K562 (cell line): ENCODE data around the gene DHDH. TPM values are rescaled to one million over a fixed set of nuclear protein-coding genes. Genes with fewer than 3 reads are reported as not detected.

Source experiments
- CCNT2 ChIP-seq: IDR thresholded peaks from 2 replicates; pipeline ENCODE4 v1.6.1; 2011; ENCODE audit warnings: borderline replicate concordance, low read depth, mild to moderate bottlenecking, moderate library complexity, mixed read lengths, low read length; ENCODE audit not compliant: insufficient read length; ENCODE audit errors: extremely low read depth
- CEBPB ChIP-seq: fragments of 450-650 bp; IDR thresholded peaks from 2 replicates; pipeline ENCODE4 v1.6.1; 2016; ENCODE audit warnings: missing genetic modification characterization, missing compliant biosample characterization
- CREM ChIP-seq: IDR thresholded peaks from 2 replicates; pipeline ENCODE4 v1.6.1; 2014; ENCODE audit warnings: antibody characterized with exemption, low read depth
- HCFC1 ChIP-seq: IDR thresholded peaks from 2 replicates; pipeline ENCODE4 v1.6.1; 2012; ENCODE audit warnings: low read depth, low read length, improper control_type of control experiment
- IFI16 ChIP-seq: fragments of 250-450 bp; sonication (Bioruptor Pico); IDR thresholded peaks from 2 replicates; pipeline ENCODE4 v2.1.2; 2022; ENCODE audit warnings: mild to moderate bottlenecking, inconsistent platforms
- KDM5B ChIP-seq: fragments of 200-600 bp; sonication (generic); IDR thresholded peaks from 2 replicates; pipeline ENCODE4 v1.6.1; 2012; ENCODE audit warnings: low read depth, mild to moderate bottlenecking, moderate library complexity, low read length, control low read depth, inconsistent platforms; ENCODE audit not compliant: insufficient replicate concordance
- KLF1 ChIP-seq: fragments of 450-650 bp; IDR thresholded peaks from 2 replicates; pipeline ENCODE4 v1.6.1; 2016; ENCODE audit warnings: missing genetic modification characterization, missing compliant biosample characterization
- KLF6 ChIP-seq: fragments of 250-450 bp; sonication (Bioruptor Pico); IDR thresholded peaks from 2 replicates; pipeline ENCODE4 v1.4.0; 2020; ENCODE audit warnings: mild to moderate bottlenecking, moderate library complexity, borderline replicate concordance
- LARP7 ChIP-seq: fragments of 450-650 bp; IDR thresholded peaks from 2 replicates; pipeline ENCODE4 v1.6.1; 2016
- NBN ChIP-seq: fragments of 450-650 bp; IDR thresholded peaks from 2 replicates; pipeline ENCODE4 v1.6.1; 2016; ENCODE audit warnings: low read depth, mild to moderate bottlenecking
- PCBP1 ChIP-seq: fragments of 200-400 bp; formaldehyde crosslinking; IDR thresholded peaks from 2 replicates; pipeline ENCODE4 v1.6.1; 2018; ENCODE audit warnings: mild to moderate bottlenecking, low read depth, low read length; ENCODE audit not compliant: poor library complexity, severe bottlenecking
- PHTF2 ChIP-seq: fragments of 250-450 bp; sonication (Bioruptor Pico); IDR thresholded peaks from 2 replicates; pipeline ENCODE4 v1.5.0; 2021; ENCODE audit warnings: mild to moderate bottlenecking
- RHOXF2B ChIP-seq: fragments of 250-450 bp; sonication (Bioruptor Pico); conservative IDR thresholded peaks from 2 replicates; pipeline ENCODE4 v1.5.1; 2021
- SMAD3 ChIP-seq: fragments of 450-650 bp; formaldehyde crosslinking; conservative IDR thresholded peaks from 2 replicates; pipeline ENCODE4 v1.4.0; 2020; ENCODE audit warnings: mild to moderate bottlenecking
- SREBF2 ChIP-seq: sonication (generic); formaldehyde crosslinking; IDR thresholded peaks from 2 replicates; pipeline ENCODE4 v1.4.0; 2020; ENCODE audit warnings: mild to moderate bottlenecking, missing genetic modification reagents
- TBL1XR1 ChIP-seq, 2 experiments: IDR thresholded peaks; 2 replicates each; pipeline ENCODE4 v1.6.1; 2012; ENCODE audit warnings: improper control_type of control experiment in 2 of 2, low read length in 2 of 2, mild to moderate bottlenecking in 1 of 2
- TRIM25 ChIP-seq: fragments of 450-650 bp; IDR thresholded peaks from 2 replicates; pipeline ENCODE4 v1.7.0; 2016; ENCODE audit warnings: borderline replicate concordance
- XRCC3 ChIP-seq: fragments of 450-650 bp; IDR thresholded peaks from 2 replicates; pipeline ENCODE4 v1.6.1; 2017; ENCODE audit warnings: mild to moderate bottlenecking, moderate library complexity
- ZNF143 ChIP-seq: sonication (generic); formaldehyde crosslinking; IDR thresholded peaks from 2 replicates; pipeline ENCODE4 v1.9.0; 2022; ENCODE audit warnings: mild to moderate bottlenecking, missing genetic modification reagents
- ZNF217 ChIP-seq: sonication (generic); formaldehyde crosslinking; IDR thresholded peaks from 2 replicates; pipeline ENCODE4 v1.8.0; 2022; ENCODE audit warnings: mild to moderate bottlenecking, missing genetic modification reagents
- ZNF780A ChIP-seq: fragments of 250-450 bp; sonication (Bioruptor Pico); IDR thresholded peaks from 2 replicates; pipeline ENCODE4 v1.5.0; 2021; ENCODE audit warnings: mild to moderate bottlenecking
- polyA plus RNA-seq, 8 experiments: library from polyadenylated mRNA; depleted of rRNA in 4 of 8; stranded (reverse) in 5 of 8; unstranded in 3 of 8; fragments of >200 nt; fragmentation: Nextera tagmentation in 2 of 8; fragmentation: Illumina TruSeq in 1 of 8; extraction: Ambion mirVana in 2 of 8; extraction: Trizol in 1 of 8; gene quantifications; 2 replicates each; pipeline versions ENCODE4 v1.2.1 to v1.2.3, GENCODE V29; 2011 to 2014; ENCODE audit warnings: inconsistent platforms in 1 of 8, missing spikeins in 1 of 8
- total RNA-seq, 7 experiments: library from RNA; depleted of rRNA in 6 of 7; stranded (reverse); fragments of >200 nt in 6 of 7; fragmentation: Illumina TruSeq in 2 of 7; extraction: Trizol in 2 of 7; gene quantifications; 2 replicates each; pipeline versions ENCODE4 v1.2.1 to v1.2.3, GENCODE V29; 2011 to 2021; ENCODE audit warnings: low replicate concordance in 1 of 7
- TF ChIP-seq, protein P1 (sequence below): sonication (generic); formaldehyde crosslinking; IDR thresholded peaks from 2 replicates; pipeline ENCODE4 v1.8.0; 2022; ENCODE audit warnings: mild to moderate bottlenecking, missing genetic modification reagents

DHDH gene
- total and polyA plus RNA-seq, 9 of the 15 experiments (the other 6 are each of a cell fraction or from before 2014, with no cell fraction given) = 0.37 to 1.9 (median 0.87) TPM

- TF ChIP-seq PCBP1 = no peak
- TF ChIP-seq KLF6 = no peak
- TF ChIP-seq KLF1 = no peak
- TF ChIP-seq, protein P1, sequence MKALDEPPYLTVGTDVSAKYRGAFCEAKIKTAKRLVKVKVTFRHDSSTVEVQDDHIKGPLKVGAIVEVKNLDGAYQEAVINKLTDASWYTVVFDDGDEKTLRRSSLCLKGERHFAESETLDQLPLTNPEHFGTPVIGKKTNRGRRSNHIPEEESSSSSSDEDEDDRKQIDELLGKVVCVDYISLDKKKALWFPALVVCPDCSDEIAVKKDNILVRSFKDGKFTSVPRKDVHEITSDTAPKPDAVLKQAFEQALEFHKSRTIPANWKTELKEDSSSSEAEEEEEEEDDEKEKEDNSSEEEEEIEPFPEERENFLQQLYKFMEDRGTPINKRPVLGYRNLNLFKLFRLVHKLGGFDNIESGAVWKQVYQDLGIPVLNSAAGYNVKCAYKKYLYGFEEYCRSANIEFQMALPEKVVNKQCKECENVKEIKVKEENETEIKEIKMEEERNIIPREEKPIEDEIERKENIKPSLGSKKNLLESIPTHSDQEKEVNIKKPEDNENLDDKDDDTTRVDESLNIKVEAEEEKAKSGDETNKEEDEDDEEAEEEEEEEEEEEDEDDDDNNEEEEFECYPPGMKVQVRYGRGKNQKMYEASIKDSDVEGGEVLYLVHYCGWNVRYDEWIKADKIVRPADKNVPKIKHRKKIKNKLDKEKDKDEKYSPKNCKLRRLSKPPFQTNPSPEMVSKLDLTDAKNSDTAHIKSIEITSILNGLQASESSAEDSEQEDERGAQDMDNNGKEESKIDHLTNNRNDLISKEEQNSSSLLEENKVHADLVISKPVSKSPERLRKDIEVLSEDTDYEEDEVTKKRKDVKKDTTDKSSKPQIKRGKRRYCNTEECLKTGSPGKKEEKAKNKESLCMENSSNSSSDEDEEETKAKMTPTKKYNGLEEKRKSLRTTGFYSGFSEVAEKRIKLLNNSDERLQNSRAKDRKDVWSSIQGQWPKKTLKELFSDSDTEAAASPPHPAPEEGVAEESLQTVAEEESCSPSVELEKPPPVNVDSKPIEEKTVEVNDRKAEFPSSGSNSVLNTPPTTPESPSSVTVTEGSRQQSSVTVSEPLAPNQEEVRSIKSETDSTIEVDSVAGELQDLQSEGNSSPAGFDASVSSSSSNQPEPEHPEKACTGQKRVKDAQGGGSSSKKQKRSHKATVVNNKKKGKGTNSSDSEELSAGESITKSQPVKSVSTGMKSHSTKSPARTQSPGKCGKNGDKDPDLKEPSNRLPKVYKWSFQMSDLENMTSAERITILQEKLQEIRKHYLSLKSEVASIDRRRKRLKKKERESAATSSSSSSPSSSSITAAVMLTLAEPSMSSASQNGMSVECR = no peak
- TF ChIP-seq CEBPB (tag) = no peak
- peak; percentile 78 for TF ChIP-seq HCFC1
- TF ChIP-seq LARP7 = no peak
- no peak for TF ChIP-seq KDM5B
- no peak for TF ChIP-seq SREBF2 (CRISPR knock-in tag)
- no peak for TF ChIP-seq TRIM25
- TF ChIP-seq ZNF217 (CRISPR knock-in tag) = no peak
- no peak for TF ChIP-seq XRCC3
- TF ChIP-seq NBN = no peak
- no peak for TF ChIP-seq RHOXF2B (CRISPR knock-in tag)
- TF ChIP-seq ZNF780A (CRISPR knock-in tag) = no peak
- TF ChIP-seq PHTF2 (CRISPR knock-in tag) = no peak
- no peak for TF ChIP-seq TBL1XR1 (IDR thresholded peaks at IDR 0.05; ENCODE audit: low read length in 2 of 2)
- no peak for TF ChIP-seq IFI16 (CRISPR knock-in tag)
- peak; percentile 67 for TF ChIP-seq ZNF143 (CRISPR knock-in tag)
- TF ChIP-seq SMAD3 (CRISPR knock-in tag) = no peak
- TF ChIP-seq CREM = peak; percentile 34; the same call in 1 of the 2 replicates
- no peak for TF ChIP-seq CCNT2
Observed at GRCh38 chr19:48982280-48982679, 48.8 kb downstream of the DHDH start (continued).
